SK-N-SH treated with all-trans-retinoic acid at 6 μM for 48 hours (cell line): Measurements from ENCODE around the gene CDH26.

Experiments
- ATAC-seq: fragments of 200-7000 bp; cut with Tn5 transposase; 3 replicates; pipeline ENCODE4 v1.9.1; 2020; ENCODE audit warnings: mild to moderate bottlenecking, moderate library complexity
- ARNTL ChIP-seq: fragments of 450-650 bp; formaldehyde crosslinking; IDR thresholded peaks from 2 replicates; pipeline ENCODE4 v1.5.0; 2020; ENCODE audit warnings: low read depth, mild to moderate bottlenecking, moderate library complexity, borderline replicate concordance
- BACH2 ChIP-seq: fragments of 250-450 bp; sonication (Bioruptor Pico); IDR thresholded peaks from 2 replicates; pipeline ENCODE4 v1.9.0; 2021; ENCODE audit warnings: mild to moderate bottlenecking, borderline replicate concordance
- CSDC2 ChIP-seq: fragments of 250-450 bp; sonication (Bioruptor Pico); IDR thresholded peaks from 2 replicates; pipeline ENCODE4 v1.5.0; 2020; ENCODE audit warnings: mild to moderate bottlenecking, moderate library complexity
- ESRRG ChIP-seq: fragments of 250-450 bp; sonication (Bioruptor Pico); IDR thresholded peaks from 2 replicates; pipeline ENCODE4 v1.6.1; 2021; ENCODE audit warnings: mild to moderate bottlenecking
- GLIS3 ChIP-seq: fragments of 250-450 bp; sonication (Bioruptor Pico); IDR thresholded peaks from 2 replicates; pipeline ENCODE4 v1.5.0; 2020; ENCODE audit warnings: mild to moderate bottlenecking, moderate library complexity
- ISL1 ChIP-seq: fragments of 250-450 bp; sonication (Bioruptor Pico); IDR thresholded peaks from 2 replicates; pipeline ENCODE4 v2.1.2; 2022; ENCODE audit warnings: mild to moderate bottlenecking, moderate library complexity
- OSR1 ChIP-seq: fragments of 250-450 bp; sonication (Bioruptor Pico); IDR thresholded peaks from 2 replicates; pipeline ENCODE4 v1.8.0; 2022; ENCODE audit warnings: moderate library complexity, mild to moderate bottlenecking, inconsistent platforms
- PATZ1 ChIP-seq: fragments of 250-450 bp; sonication (Bioruptor Pico); IDR thresholded peaks from 2 replicates; pipeline ENCODE4 v1.8.0; 2020; ENCODE audit warnings: mild to moderate bottlenecking, moderate library complexity, borderline replicate concordance
- PPARA ChIP-seq: fragments of 250-450 bp; sonication (Bioruptor Pico); IDR thresholded peaks from 2 replicates; pipeline ENCODE4 v1.5.0; 2020; ENCODE audit warnings: mild to moderate bottlenecking, borderline replicate concordance
- SNAI2 ChIP-seq: fragments of 250-450 bp; sonication (Bioruptor Pico); IDR thresholded peaks from 2 replicates; pipeline ENCODE4 v1.5.0; 2020; ENCODE audit warnings: mild to moderate bottlenecking, moderate library complexity
- TCF4 ChIP-seq: fragments of 250-450 bp; sonication (Bioruptor Pico); IDR thresholded peaks from 2 replicates; pipeline ENCODE4 v1.8.0; 2021; ENCODE audit warnings: mild to moderate bottlenecking, moderate library complexity, borderline replicate concordance
- TOX ChIP-seq: fragments of 250-450 bp; sonication (Bioruptor Pico); IDR thresholded peaks from 2 replicates; pipeline ENCODE4 v1.8.0; 2021; ENCODE audit warnings: mild to moderate bottlenecking, moderate library complexity, borderline replicate concordance
- TSHZ2 ChIP-seq: fragments of 250-450 bp; sonication (Bioruptor Pico); IDR thresholded peaks from 2 replicates; pipeline ENCODE4 v1.5.0; 2020; ENCODE audit warnings: mild to moderate bottlenecking, moderate library complexity
- ZC3H10 ChIP-seq: fragments of 250-450 bp; sonication (Bioruptor Pico); IDR thresholded peaks from 2 replicates; pipeline ENCODE4 v1.5.1; 2021; ENCODE audit warnings: mild to moderate bottlenecking, moderate library complexity
- ZFP3 ChIP-seq: fragments of 250-450 bp; sonication (Bioruptor Pico); IDR thresholded peaks from 2 replicates; pipeline ENCODE4 v1.5.0; 2020; ENCODE audit warnings: mild to moderate bottlenecking, moderate library complexity
- ZFP30 ChIP-seq: fragments of 450-650 bp; formaldehyde crosslinking; IDR thresholded peaks from 2 replicates; pipeline ENCODE4 v1.5.0; 2022; ENCODE audit warnings: mild to moderate bottlenecking, moderate library complexity
- ZNF565 ChIP-seq: fragments of 450-650 bp; formaldehyde crosslinking; conservative IDR thresholded peaks from 2 replicates; pipeline ENCODE4 v1.5.0; 2020; ENCODE audit warnings: low read depth, mild to moderate bottlenecking, moderate library complexity
- ZNF70 ChIP-seq: fragments of 450-650 bp; formaldehyde crosslinking; IDR thresholded peaks from 2 replicates; pipeline ENCODE4 v1.5.0; 2020; ENCODE audit warnings: mild to moderate bottlenecking, moderate library complexity
- ZNF8 ChIP-seq: fragments of 450-650 bp; formaldehyde crosslinking; IDR thresholded peaks from 2 replicates; pipeline ENCODE4 v1.5.0; 2020; ENCODE audit warnings: mild to moderate bottlenecking, moderate library complexity
- TF ChIP-seq, protein P1 (sequence below): fragments of 250-450 bp; sonication (Bioruptor Pico); IDR thresholded peaks from 2 replicates; pipeline ENCODE4 v1.5.1; 2020; ENCODE audit warnings: low read depth, mild to moderate bottlenecking, moderate library complexity
- TF ChIP-seq, protein P2 (sequence below): fragments of 250-450 bp; sonication (Bioruptor Pico); IDR thresholded peaks from 2 replicates; pipeline ENCODE4 v1.8.0; 2021; ENCODE audit warnings: low read depth, mild to moderate bottlenecking, moderate library complexity, borderline replicate concordance

CDH26 gene

GRCh38 chr20:60007464-60007863 is 49.2 kb downstream of the CDH26 start:
- TF ChIP-seq TSHZ2 (CRISPR knock-in tag), result no peak
- no peak for TF ChIP-seq ISL1 (CRISPR knock-in tag)
- no peak for TF ChIP-seq GLIS3 (CRISPR knock-in tag)
- TF ChIP-seq PPARA (CRISPR knock-in tag), result no peak
- no peak for TF ChIP-seq CSDC2
- TF ChIP-seq BACH2 (CRISPR knock-in tag), result no peak
- no peak for TF ChIP-seq OSR1 (CRISPR knock-in tag)
- TF ChIP-seq SNAI2, result no peak
- TF ChIP-seq ARNTL, result no peak
- TF ChIP-seq ZFP30 (CRISPR knock-in tag), result no peak
- TF ChIP-seq, all 23 proteins: peak for 0
- ATAC-seq, result no peak

- ATAC-seq, result no peak
- TF ChIP-seq ZC3H10 (no peak), SNAI2 (no peak)
- TF ChIP-seq, protein P1, sequence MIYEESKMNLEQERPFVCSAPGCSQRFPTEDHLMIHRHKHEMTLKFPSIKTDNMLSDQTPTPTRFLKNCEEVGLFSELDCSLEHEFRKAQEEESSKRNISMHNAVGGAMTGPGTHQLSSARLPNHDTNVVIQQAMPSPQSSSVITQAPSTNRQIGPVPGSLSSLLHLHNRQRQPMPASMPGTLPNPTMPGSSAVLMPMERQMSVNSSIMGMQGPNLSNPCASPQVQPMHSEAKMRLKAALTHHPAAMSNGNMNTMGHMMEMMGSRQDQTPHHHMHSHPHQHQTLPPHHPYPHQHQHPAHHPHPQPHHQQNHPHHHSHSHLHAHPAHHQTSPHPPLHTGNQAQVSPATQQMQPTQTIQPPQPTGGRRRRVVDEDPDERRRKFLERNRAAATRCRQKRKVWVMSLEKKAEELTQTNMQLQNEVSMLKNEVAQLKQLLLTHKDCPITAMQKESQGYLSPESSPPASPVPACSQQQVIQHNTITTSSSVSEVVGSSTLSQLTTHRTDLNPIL (CRISPR knock-in tag), result no peak
Measured at GRCh38 chr20:60008130-60008808, 50.0 kb downstream of the CDH26 start.

GRCh38 chr20:60009318-60009717 is 51.1 kb downstream of the CDH26 start:
- no peak for TF ChIP-seq ZNF70 (CRISPR knock-in tag)
- no peak for TF ChIP-seq ZFP30 (CRISPR knock-in tag)
- TF ChIP-seq ZNF8, result no peak
- TF ChIP-seq PPARA (CRISPR knock-in tag), result no peak
- no peak for TF ChIP-seq CSDC2
- no peak for TF ChIP-seq SNAI2
- TF ChIP-seq ZNF565 (CRISPR knock-in tag), result no peak
- TF ChIP-seq TCF4 (CRISPR knock-in tag), result no peak
- TF ChIP-seq ISL1 (CRISPR knock-in tag), result no peak
- TF ChIP-seq TOX (CRISPR knock-in tag), result no peak
- no peak for TF ChIP-seq BACH2 (CRISPR knock-in tag)
- TF ChIP-seq, protein P2, sequence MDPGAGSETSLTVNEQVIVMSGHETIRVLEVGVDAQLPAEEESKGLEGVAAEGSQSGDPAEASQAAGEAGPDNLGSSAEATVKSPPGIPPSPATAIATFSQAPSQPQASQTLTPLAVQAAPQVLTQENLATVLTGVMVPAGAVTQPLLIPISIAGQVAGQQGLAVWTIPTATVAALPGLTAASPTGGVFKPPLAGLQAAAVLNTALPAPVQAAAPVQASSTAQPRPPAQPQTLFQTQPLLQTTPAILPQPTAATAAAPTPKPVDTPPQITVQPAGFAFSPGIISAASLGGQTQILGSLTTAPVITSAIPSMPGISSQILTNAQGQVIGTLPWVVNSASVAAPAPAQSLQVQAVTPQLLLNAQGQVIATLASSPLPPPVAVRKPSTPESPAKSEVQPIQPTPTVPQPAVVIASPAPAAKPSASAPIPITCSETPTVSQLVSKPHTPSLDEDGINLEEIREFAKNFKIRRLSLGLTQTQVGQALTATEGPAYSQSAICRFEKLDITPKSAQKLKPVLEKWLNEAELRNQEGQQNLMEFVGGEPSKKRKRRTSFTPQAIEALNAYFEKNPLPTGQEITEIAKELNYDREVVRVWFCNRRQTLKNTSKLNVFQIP (CRISPR knock-in tag), result no peak
- no peak for TF ChIP-seq GLIS3 (CRISPR knock-in tag)
- TF ChIP-seq ESRRG, result no peak
- TF ChIP-seq, protein P1 (CRISPR knock-in tag), result no peak
- no peak for TF ChIP-seq PATZ1 (CRISPR knock-in tag)
- no peak for TF ChIP-seq ZFP3 (CRISPR knock-in tag)
- TF ChIP-seq TSHZ2 (CRISPR knock-in tag), result no peak
- TF ChIP-seq ARNTL, result no peak
- ATAC-seq, result no peak
